DMS153 (cell line): Measurements from ENCODE around the gene CDC123.
A peak's percentile ranks its signal among the peaks of the same experiment; 100 is the strongest.
"Not testable (repeated sequence)": the region's sequence is repeated elsewhere in the genome, so short reads cannot be mapped to it uniquely, and the experiment has no call there.

ENCODE experiments used
- DNase-seq: peaks from one replicate; lab custom pipeline; 2025; lab: John Stamatoyannopoulos, UW

Gene CDC123

DNA sequence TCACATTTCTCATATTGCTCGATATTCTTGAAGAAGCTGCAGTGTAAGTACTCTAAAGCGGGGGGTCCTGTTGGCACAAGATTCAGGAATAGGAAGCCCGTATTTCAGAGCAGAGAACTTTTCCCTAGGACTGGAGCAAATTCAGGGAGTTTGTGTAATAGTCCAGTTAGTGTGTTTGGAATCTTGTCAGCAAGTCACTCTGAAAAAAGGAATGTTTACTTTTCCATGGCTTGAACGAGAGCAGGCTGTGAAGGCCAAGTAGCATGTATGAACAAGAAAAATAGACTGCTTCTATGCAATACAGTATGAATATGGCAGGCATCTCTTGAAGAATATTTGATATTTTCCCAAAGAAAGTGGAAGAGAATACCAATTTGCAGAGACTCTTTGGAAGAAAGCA lies 39.8 kb downstream of the CDC123 start:
- no peak for DNase-seq

DNA sequence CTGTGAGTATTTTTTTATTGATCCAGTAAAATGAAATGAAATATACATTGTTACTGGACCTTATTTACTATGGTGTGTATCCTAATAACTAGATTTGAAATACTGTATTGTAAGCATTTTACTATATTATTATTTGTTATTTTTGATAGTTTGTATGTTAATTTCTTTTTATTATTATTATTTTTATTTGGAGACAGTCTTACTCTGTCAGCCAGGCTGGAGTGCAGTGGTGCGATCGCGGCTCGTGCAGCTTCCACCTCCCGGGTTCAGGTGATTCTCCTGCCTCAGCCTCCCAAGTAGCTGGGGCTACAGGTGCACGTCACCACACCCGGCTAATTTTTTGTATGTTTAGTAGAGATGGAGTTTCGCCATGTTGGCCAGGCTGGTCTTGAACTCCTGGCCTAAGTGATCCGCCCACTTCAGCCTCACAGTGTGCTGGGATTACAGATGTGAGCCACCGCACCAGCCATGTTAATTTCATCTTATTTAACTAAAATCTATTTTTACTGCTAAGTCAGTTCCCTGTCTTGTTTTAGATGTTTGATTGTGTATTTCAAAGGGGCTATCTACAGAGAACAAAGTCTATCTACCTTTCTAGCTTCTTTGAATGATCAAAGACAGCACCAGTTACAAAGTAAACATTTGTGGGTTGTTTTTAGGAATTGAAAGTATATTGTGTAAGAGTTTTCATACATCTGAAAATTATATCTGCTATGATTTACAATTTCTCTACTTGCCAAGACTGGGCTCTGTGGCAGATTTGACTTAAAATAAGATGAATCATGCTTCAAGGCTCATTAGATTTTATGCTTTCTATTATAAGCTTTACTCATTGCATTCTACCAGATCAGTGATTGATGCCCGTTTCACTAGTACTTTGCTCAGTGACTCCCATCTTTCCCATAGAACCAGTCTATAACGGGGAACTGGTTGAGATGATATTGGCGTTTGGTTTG lies 41.6 kb downstream of the CDC123 start:
- DNase-seq = no peak

DNA sequence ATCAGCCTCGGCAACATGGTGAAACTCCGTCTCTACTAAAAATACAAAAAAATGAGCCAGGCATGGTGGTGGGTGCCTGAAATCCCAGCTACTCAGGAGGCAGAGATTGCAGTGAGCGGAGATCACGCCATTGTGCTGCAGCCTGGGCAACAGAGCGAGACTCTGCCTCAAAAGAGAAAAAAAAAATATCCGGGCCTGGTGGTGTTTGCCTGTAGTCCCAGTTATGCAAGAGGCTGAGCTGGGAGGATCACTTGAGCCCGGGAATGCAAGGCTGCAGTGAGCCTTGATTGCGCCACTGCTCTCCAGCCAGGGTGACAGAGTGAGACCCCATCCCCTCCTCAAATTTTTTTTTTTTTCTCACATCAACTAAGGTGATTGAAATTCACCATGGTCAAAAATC lies 42.8 kb downstream of the CDC123 start:
- DNase-seq = no peak

DNA sequence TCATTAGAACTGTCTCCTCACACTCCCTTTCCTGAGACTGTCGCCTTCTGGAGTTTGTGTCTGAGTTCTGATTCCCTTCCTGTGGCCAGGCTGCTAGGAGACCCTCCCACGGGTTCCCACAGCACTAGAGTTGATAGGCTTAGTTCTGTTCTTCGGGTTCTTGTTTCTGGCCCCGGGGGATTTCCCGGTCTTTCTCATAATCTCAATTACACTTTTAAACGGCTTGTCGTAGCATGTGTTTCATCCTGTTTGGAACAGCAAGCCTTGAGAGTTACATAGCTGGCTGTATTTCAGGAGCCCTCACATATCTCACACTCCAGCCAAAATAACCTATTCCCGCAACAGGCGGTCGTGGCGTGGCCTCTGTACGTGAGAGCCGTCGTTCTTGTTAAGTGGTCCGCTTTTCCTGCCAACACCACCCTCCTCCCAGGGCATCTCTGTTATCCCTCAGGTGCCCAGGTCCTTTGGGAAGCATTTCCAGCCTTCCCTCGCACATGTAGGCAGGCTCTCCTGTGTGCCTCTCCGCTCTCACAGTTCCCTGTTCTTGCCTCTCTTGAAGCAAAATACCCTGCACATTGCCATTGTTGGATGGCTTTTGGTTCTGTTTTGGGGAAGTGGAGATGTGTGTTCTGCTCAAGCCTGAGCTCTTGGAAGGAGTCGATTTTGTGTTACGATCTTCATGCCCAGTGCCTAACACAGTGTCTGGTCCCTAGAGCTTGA lies 46.0 kb downstream of the CDC123 start:
- DNase-seq = no peak

DNA sequence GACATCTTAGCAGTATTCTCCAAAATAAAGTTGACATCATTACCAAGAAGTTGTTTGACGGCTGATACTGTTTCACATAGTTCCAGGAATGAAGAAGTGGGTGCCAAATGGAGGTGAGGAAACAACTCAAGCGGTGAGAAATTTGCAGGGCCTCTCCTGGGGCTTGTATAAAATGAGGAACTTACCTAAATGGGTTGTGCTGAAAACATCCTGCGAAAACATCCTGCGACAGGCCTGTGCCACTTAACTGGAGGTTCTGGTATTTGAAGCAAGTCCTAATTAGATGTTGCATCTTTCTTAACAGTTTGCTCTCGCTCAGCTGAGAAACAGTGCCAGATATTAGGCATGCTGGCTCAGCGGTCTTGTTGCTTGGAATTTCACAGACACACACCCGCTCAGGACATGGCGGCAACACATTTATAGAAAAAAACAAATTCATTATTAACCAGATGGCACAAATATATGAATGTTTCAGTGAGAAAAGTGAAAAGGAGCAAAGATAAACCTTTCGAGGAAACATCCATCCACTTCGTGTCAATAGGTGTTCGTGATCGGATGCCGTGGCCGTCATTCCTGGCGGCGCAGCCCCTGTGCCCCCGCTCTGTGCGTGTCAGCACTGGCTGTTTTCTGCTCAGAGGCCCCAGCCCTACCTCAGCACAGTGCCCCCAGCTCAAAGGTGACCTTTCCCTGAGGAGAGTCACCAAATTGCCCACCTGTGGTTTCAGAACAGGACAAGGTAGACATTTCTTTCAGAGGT lies 48.1 kb downstream of the CDC123 start:
- DNase-seq = no peak

DNA sequence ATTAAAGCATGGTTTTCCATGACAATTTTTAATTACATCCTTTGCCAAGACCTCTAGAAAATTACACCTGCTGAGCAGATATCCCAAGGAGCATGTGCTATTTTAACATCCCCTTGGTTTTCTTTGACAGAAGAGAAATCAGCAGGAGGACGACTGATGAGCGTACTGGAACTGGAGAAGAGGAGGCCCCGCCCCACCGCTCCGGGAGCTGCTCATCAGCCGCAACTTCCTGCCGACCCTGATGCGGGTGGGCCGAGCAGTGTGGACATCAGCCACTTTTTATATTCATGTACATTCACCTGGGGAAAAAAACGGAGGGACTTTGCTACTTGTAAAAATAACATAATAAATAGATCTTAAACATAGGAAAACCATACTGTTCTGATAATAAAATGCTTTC lies 54.2 kb downstream of the CDC123 start:
- DNase-seq = no peak

DNA sequence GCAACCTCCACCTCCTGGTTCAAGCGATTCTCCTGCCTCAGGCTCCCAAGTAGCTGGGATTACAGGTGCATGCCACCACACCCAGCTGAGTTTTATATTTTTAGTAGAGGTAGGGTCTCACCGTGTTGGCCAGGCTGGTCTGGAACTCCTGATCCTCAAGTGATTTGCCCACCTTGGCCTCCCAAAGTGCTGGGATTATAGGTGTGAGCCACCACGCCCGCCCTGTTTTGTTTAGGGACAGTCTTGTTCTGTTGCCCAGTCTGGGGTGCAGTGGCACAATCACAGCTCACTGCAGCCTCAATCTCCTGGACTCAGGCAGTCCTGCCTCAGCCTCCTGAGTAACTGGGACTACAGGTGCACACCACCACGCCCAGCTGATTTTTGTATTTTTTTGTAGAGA lies 54.7 kb downstream of the CDC123 start:
- not testable (repeated sequence) for DNase-seq

DNA sequence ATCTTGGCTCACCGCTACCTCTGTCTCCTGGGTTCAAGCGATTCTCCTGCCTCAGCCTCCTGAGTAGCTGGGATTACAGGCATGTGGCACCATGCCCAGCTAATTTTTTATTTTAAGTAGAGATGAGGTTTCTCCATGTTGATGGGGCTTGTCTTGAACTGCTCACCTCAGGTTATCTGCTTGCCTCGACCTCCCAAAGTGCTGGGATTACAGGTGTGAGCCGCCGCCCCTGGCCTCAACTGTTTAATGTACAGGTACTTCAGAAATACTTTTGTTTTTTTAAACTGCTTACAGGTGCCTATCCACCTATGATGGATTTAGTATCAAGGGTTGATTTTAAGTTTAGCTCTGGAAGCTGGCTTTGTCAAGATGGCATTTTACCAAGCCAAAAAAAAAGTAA lies 55.6 kb downstream of the CDC123 start:
- no peak for DNase-seq

DNA sequence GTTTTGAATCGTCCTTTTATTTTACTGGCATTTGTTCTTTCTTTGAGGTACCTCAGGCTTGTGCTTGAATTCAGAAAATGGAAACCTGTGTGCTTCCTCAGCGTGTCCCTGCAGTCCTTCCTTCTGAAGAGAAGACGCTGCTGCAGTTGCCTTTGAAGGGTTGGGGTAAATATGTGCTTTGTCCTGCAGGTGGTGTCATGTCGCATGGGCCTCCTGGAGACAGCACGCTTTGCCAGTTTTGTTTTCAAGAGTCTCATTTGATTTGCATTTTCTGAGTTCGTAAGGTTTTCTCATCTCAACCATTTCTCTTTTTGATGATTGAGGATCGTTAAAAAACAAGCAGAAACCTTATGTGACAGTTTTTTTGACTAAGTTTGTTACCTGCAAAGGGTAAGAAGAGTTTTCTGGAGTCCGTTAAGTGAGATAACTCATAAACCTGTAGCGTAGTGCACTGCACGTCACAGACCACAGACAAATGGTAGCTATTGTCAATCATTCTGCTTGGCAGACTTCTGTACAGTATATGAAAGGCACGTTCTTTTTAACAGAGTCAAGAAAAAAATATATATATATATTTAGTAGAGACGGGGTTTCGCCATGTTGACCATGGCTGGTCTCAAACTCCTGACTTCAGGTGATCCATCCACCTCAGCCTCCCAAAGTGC lies 57.0 kb downstream of the CDC123 start:
- no peak for DNase-seq

DNA sequence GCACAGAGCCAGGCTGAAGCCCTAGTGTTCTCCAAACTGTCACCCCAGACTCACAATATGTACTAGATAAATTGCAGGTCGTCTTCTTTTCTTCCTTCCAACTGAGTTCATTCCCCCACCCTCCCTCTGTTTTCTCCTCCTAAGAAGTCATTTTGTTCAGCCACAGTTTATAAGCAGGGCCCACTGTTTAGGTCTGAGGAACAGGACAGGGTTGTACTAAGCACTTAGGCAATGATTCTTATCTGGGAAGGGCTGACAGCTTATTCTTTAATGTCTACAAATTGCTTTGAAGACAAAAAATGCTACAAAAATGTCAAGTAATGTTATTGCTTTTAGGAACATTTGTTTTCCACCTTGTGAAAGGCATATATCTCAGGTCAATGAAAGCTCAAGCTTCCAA lies 59.1 kb downstream of the CDC123 start:
- no peak for DNase-seq

DNA sequence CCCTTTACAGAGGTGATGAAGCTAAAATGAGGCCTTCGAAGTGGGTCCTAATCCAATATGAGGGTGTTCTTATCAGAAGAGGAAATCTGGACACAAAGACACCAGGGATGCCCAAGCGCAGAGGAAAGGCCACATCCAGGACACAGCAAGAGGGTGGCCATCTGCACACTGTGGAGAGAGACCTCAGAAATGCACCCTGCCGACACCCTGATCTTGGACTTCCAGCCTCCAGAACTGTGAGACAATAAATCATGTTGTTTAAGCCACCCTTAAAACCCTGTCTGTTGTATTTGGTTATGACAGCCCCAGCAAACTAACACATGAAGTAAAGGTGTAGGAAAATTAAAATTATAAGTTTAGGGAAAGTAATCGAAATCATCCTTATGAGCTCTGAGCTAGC lies 64.0 kb downstream of the CDC123 start:
- no peak for DNase-seq

DNA sequence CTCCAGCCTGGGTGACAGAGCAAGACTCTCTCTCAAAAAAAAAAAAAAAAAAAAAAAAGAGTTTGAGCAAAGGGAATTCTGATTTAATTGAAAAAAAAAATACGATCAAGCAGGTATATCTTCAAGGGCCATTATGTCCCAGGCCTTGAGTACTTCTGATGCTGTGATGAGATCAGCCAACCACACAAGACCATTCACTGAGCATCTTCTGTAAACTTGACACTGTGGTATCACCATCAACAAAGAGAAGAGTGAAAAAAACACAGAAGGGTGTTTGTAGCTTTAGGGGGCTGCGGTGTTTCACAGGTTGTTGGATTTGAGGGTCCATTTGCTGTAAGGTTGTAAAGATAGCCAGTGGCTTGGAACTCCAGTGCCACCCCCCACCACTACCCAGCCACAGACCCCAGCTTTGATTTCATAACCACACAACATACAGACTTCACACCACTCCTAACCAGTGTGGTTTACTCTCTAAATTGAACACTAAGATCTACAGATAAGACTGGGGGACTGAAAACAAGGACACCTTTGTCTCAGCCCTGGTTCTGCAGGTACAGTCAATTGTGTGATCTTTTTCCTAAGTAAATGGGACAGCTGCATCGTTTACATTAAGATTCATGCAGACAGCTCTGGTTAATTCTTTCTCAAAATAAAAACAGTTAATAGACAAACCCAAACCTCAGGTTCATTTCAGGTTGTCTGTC lies 66.4 kb downstream of the CDC123 start:
- DNase-seq = no peak

DNA sequence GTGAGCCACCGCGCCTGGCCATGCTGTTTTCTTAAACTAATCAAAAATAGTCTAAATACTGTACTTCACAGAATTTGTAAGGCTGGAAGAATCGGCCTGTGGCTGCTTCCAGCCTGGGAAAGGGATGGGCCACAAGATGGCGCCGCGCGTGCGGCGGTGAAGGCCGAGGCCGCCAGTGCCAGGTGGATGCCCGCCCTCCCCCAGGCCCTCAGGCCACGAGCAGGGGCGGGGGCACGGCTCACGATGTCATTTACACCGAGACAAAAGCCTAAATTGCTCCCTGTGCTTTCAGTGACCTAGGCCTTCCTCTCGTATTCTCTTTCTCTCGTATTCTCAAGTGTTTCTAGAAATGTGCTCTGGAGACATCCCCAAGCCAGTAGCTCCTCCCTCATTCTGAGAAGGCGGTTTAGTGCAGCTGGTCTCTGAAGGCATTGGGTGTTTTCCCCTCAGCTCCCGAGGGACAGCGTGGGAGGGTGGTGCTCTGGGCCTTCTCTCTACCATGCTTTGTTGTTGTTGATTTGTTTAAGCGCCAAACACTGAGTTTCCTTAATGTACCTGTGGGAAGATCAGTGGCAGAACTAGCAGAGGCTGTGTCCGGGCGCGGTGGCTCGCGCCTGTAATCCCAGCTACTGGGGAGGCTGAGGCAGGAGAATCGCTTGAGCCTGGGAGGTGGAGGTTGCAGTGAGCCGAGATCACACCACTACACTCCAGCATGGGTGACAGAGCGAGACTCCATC lies 68.4 kb downstream of the CDC123 start:
- DNase-seq = peak; percentile 77

DNA sequence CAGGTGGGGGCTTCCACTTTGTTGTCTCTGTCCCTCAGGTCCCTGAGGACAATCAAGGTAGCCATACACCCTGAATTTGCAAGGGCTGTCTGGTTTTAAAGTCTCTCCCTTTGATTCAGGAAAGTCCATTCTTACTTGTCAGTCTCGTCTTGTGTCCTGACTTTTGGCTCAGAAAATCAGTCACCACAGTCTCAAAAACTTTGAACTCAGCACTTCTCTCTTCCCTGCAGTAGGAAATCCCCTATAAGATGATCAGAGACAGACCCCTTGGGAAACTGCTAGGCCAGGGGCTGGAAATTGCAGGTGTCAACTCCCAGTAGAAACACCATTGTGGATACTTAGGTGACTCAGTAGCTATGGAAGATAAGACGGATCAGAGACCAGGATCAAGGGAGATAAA lies 73.1 kb downstream of the CDC123 start:
- DNase-seq = no peak

DNA sequence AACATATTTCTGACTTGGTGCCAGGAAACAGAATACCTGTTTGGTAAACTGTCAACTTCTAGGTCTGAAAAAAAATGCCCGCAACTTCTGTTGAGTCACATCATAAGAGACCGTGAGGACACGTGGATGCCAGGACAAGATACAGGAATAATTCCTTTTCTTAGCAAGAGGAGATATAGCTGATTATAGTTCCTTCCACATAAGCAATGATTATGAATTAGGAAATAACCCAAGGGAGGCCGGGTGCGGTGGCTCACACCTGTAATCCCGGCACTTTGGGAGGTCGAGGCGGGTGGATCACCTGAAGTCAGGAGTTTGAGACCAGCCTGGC lies 75.2 kb downstream of the CDC123 start:
- no peak for DNase-seq

DNA sequence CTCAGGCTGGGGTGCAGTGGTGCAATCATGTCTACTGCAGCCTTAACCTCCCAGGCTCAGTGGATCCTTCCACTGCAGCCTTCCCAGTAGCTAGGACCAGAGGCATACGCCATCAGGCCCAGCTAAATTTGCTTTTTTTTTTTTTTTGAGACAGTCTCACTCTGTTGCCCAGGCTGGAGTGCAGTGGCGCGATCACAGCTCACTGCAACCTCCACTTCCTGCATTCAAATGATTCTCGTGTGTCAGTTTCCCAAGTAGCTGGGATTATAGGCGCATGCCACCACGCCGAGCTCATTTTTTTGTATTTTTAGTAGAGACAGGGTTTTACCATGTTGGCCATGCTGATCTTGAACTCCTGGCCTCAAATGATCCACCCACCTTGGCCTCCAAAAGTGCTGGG lies 81.9 kb downstream of the CDC123 start:
- DNase-seq = not testable (repeated sequence)

DNA sequence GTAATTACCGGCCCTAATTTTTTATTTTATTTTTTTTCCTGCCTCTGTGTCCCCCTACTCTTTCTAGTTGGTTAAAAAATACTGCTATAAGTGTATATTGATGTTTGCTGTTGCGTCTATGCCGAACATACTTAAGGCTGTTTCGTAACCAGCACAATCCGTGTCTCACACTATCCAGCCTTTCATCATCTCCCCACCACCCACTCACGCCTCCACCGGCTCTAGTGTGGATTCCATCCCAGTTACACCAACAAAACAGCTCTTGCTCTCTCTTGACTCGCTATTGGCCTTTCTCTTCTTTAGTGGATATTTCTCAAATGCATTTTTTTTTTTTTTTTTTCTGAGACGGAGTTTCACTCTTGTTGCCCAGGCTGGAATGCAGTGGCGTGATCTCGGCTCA lies 83.3 kb downstream of the CDC123 start:
- DNase-seq = no peak

DNA sequence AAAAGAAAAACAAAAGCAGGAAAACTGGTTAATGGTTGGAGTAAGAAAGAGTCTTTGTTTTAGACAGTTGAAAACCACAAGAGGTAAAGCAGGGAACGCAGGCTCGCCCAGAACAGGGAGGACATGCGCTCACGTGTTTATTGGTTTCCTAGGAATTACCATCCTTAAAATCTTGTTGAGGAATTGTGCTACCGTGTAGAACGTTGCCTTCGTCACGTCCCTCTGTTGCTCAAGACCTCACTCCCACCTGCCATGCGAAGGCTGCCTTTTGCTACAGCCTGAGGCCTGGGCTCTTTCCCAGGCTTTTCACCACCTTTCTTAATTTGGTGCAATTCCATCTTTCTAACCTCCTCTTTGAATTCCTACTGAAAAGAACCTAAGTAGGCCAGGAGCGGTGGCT lies 91.8 kb downstream of the CDC123 start:
- no peak for DNase-seq

DNA sequence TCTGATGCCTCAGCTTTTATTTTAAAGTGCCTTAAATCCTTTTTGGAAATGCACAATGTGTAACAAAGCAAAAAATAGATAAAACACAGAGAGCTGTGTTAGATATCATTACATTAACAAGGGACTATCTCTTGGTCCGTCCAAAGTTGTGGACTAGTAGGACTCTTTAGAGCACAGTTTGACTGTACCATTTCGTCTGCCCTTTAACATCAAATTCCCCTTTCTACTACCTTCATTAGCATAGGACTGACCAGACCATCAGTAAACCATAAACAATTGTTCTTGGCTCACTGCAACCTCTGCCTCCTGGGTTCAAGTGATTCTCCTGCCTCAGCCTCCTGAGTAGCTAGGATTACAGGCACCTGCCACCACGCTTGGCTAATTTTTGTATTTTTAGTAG lies 101.8 kb downstream of the CDC123 start:
- DNase-seq = not testable (repeated sequence)

DNA sequence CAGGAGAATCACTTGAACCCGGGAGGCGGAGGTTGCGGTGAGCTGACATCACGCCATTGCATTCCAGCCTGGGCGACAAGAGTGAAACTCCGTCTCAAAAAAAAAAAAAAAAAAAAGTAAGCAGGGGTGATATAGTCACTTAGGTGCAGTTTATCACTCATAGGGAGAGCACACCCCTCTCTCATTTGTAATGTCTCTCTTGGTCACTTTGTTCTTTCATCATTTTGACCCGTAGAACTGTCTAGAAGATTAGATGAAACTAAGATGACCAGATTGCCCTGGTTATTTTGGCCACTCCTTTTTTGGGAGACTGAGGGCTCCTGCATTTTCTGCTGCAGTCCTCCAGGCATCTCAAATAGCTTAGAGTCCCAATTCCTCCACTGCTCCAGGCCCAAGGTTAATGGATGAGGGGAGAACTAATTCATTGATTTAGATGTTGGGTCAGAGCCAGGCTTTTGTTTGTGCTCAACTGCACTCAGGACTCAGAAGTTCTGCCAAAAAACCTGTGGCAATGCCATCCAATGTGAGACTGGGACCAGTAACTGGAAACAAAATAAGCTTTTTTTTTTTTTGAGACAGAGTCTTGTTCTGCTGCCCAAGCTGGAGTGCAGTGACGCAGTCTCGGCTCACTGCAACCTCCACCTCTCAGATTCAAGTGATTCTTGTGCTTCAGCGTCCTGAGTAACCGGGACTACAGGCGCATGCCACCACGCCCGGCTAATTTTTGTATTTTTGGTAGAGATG lies 103.4 kb downstream of the CDC123 start:
- no peak for DNase-seq
